Measurements from ENCODE around the gene SAFB2. TPM values are rescaled to one million over a fixed set of nuclear protein-coding genes. Genes with fewer than 3 reads are reported as not detected.

The SAFB2 gene
- total and polyA plus RNA-seq, 9 of the 15 experiments (the other 6 are each of a cell fraction or from before 2014, with no cell fraction given) = 4.5 to 103 (median 47.3) TPM

DNA sequence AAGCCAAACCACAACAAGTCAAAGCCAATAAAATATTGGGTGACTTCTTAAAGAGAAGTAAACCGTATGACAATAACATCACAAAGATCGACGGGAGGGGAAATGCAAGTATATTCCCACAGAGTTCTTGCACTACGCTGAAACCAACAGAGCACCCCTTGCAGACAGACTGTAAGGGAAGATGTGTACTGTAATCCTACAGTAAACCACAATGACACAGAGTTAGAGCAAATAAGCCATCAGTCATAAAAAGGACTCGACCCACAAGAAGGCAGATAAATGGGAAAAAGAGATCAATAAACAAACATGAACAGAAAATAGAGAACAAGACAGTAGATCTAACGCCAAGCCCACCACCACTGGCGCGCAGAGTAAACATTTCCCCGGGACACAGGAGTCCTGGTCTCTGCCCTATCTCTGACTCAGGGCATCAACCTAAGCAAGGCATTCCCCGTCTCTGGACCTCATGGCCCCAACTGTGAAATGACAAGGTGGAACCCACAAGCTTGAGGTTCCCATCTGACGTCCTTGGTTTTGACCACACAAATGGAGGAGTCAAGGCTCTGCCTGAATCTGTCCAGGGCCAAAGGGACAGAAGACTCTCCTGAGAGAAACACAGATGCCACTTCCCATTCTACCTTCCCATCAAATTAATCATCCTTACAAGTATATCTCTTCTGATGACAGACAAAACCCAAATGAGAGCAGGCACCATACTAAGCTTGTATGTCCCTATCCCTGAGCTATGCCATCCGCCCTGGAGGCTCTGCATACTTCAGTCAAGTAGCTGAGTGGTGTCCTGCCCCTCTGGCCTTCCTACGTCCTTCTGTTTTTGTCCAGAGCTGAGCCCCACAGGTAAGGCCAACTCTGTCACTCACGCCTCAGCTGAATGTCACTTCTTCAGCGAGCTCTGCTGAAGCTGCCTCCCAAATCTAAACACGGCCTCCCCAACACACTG is 15.0 kb downstream of the SAFB2 start (continued):
- TF ChIP-seq, protein P1, sequence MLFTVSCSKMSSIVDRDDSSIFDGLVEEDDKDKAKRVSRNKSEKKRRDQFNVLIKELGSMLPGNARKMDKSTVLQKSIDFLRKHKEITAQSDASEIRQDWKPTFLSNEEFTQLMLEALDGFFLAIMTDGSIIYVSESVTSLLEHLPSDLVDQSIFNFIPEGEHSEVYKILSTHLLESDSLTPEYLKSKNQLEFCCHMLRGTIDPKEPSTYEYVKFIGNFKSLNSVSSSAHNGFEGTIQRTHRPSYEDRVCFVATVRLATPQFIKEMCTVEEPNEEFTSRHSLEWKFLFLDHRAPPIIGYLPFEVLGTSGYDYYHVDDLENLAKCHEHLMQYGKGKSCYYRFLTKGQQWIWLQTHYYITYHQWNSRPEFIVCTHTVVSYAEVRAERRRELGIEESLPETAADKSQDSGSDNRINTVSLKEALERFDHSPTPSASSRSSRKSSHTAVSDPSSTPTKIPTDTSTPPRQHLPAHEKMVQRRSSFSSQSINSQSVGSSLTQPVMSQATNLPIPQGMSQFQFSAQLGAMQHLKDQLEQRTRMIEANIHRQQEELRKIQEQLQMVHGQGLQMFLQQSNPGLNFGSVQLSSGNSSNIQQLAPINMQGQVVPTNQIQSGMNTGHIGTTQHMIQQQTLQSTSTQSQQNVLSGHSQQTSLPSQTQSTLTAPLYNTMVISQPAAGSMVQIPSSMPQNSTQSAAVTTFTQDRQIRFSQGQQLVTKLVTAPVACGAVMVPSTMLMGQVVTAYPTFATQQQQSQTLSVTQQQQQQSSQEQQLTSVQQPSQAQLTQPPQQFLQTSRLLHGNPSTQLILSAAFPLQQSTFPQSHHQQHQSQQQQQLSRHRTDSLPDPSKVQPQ (CRISPR knock-in tag; IDR thresholded peaks at IDR 0.05; ENCODE audit: borderline replicate concordance) = no peak
- no peak for TF ChIP-seq ZNF77 (CRISPR knock-in tag; IDR thresholded peaks at IDR 0.05)
- TF ChIP-seq, protein P2, sequence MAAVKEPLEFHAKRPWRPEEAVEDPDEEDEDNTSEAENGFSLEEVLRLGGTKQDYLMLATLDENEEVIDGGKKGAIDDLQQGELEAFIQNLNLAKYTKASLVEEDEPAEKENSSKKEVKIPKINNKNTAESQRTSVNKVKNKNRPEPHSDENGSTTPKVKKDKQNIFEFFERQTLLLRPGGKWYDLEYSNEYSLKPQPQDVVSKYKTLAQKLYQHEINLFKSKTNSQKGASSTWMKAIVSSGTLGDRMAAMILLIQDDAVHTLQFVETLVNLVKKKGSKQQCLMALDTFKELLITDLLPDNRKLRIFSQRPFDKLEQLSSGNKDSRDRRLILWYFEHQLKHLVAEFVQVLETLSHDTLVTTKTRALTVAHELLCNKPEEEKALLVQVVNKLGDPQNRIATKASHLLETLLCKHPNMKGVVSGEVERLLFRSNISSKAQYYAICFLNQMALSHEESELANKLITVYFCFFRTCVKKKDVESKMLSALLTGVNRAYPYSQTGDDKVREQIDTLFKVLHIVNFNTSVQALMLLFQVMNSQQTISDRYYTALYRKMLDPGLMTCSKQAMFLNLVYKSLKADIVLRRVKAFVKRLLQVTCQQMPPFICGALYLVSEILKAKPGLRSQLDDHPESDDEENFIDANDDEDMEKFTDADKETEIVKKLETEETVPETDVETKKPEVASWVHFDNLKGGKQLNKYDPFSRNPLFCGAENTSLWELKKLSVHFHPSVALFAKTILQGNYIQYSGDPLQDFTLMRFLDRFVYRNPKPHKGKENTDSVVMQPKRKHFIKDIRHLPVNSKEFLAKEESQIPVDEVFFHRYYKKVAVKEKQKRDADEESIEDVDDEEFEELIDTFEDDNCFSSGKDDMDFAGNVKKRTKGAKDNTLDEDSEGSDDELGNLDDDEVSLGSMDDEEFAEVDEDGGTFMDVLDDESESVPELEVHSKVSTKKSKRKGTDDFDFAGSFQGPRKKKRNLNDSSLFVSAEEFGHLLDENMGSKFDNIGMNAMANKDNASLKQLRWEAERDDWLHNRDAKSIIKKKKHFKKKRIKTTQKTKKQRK (IDR thresholded peaks at IDR 0.05; ENCODE audit: borderline replicate concordance, low read depth, low read length) = no peak

Measured in K562 (cell line).